A549 (cell line): ENCODE measurements around the gene NOP53. TPM values are rescaled to one million over a fixed set of nuclear protein-coding genes. Genes with fewer than 3 reads are reported as not detected.

Experiments
- ATAC-seq, 2 experiments: fragments of 200-7000 bp in 1 of 2; fragments of >200 bp in 1 of 2; cut with Nextera tagmentation in 1 of 2; cut with Tn5 transposase in 1 of 2; 3 replicates each; pipeline versions ENCODE4 v1.8.0 to v1.9.1; 2018 to 2020; ENCODE audit warnings: mild to moderate bottlenecking in 1 of 2, moderate library complexity in 1 of 2
- CTCF ChIA-PET: fragments of 300-600 bp; sonication (Branson Sonifier 250); formaldehyde crosslinking; extraction: SDS; loops from one replicate; lab custom pipeline; 2021; ENCODE audit warnings: antibody characterized with exemption, inconsistent platforms; lab: Yijun Ruan, JAX
- POLR2A ChIA-PET: fragments of 350-600 bp; formaldehyde crosslinking; extraction: SDS; loops from one replicate; lab custom pipeline; 2021; ENCODE audit warnings: antibody characterized with exemption, inconsistent platforms; lab: Yijun Ruan, JAX
- DNase-seq, 2 experiments: peaks; one replicate each; pipeline versions ENCODE4 v3.0.0 to v3.0.0-alpha.2; 2011 to 2016; ENCODE audit warnings: low read depth in 1 of 2, low spot score in 1 of 2
- FAIRE-seq: peaks from 2 replicates; lab custom pipeline; 2011; peaks lifted over from hg19 to GRCh38; lab: Jason Lieb, UNC
- H3K27ac ChIP-seq, 2 experiments: fragments of >200 bp; sonication (Bioruptor Twin); formaldehyde crosslinking; 3 replicates each; pipeline ENCODE4 v1.5.1; 2016 to 2017
- H3K4me1 ChIP-seq: fragments of >200 bp; sonication (Bioruptor Twin); formaldehyde crosslinking; 3 replicates; pipeline ENCODE4 v1.6.1; 2016
- H3K4me2 ChIP-seq: fragments of >200 bp; sonication (Bioruptor Twin); formaldehyde crosslinking; 3 replicates; pipeline ENCODE4 v1.6.1; 2016
- H3K4me3 ChIP-seq: fragments of >200 bp; sonication (Bioruptor Twin); formaldehyde crosslinking; 3 replicates; pipeline ENCODE4 v1.5.1; 2016
- H3K9me3 ChIP-seq: fragments of >200 bp; sonication (Bioruptor Twin); formaldehyde crosslinking; 3 replicates; pipeline ENCODE4 v1.6.1; 2016
- CBX2 ChIP-seq: fragments of 200-600 bp; sonication (generic); IDR thresholded peaks from 2 replicates; pipeline ENCODE4 v1.6.1; 2016; ENCODE audit warnings: low read depth, mild to moderate bottlenecking, borderline replicate concordance
- CBX8 ChIP-seq: fragments of 200-600 bp; sonication (generic); IDR thresholded peaks from 2 replicates; pipeline ENCODE4 v1.6.1; 2016
- E2F6 ChIP-seq: IDR thresholded peaks from 2 replicates; pipeline ENCODE4 v1.6.1; 2012; ENCODE audit warnings: low read depth, borderline replicate concordance
- EP300 ChIP-seq, 2 experiments: fragments of >200 bp; sonication (Bioruptor Twin); formaldehyde crosslinking; IDR thresholded peaks; 2 replicates in 1 of 2; 3 replicates in 1 of 2; pipeline ENCODE4 v1.6.1; 2016 to 2017
- FOSB ChIP-seq: fragments of 250-450 bp; sonication (Bioruptor Pico); IDR thresholded peaks from 2 replicates; pipeline ENCODE4 v1.5.0; 2020; ENCODE audit warnings: mild to moderate bottlenecking, moderate library complexity
- GATA3 ChIP-seq: IDR thresholded peaks from 2 replicates; pipeline ENCODE4 v1.6.1; 2012; ENCODE audit warnings: borderline replicate concordance
- HEYL ChIP-seq: fragments of 250-450 bp; sonication (Bioruptor Pico); IDR thresholded peaks from 2 replicates; pipeline ENCODE4 v1.8.0; 2021; ENCODE audit warnings: mild to moderate bottlenecking, moderate library complexity
- HOXB13 ChIP-seq: fragments of 250-450 bp; sonication (Bioruptor Pico); IDR thresholded peaks from 2 replicates; pipeline ENCODE4 v1.5.0; 2020; ENCODE audit warnings: low read depth, mild to moderate bottlenecking, moderate library complexity
- JUN ChIP-seq, 2 experiments: fragments of >200 bp; sonication (Bioruptor Twin); formaldehyde crosslinking; IDR thresholded peaks; 2 replicates in 1 of 2; 3 replicates in 1 of 2; pipeline ENCODE4 v1.6.1; 2016 to 2017
- JUNB ChIP-seq: fragments of >200 bp; sonication (Bioruptor Twin); formaldehyde crosslinking; IDR thresholded peaks from 2 replicates; pipeline ENCODE4 v1.6.1; 2016
- KDM5A ChIP-seq: fragments of 200-600 bp; sonication (generic); IDR thresholded peaks from 2 replicates; pipeline ENCODE4 v1.6.1; 2016; ENCODE audit warnings: antibody characterized with exemption, mild to moderate bottlenecking
- MAFK ChIP-seq: fragments of 450-650 bp; IDR thresholded peaks from 2 replicates; pipeline ENCODE4 v1.6.1; 2014; ENCODE audit not compliant: partially characterized antibody
- MYC ChIP-seq: IDR thresholded peaks from 2 replicates; pipeline ENCODE4 v1.6.1; 2012; ENCODE audit warnings: mild to moderate bottlenecking, inconsistent platforms, low read length, improper control_type of control experiment, borderline replicate concordance
- PBX3 ChIP-seq: IDR thresholded peaks from 2 replicates; pipeline ENCODE4 v1.6.1; 2012
- POLR2A ChIP-seq: IDR thresholded peaks from 2 replicates; pipeline ENCODE4 v1.6.1; 2012; ENCODE audit warnings: mild to moderate bottlenecking, low read length
- POLR2AphosphoS2 ChIP-seq: conservative IDR thresholded peaks from 2 replicates; pipeline ENCODE4 v1.6.1; 2012; ENCODE audit warnings: low read length, improper control_type of control experiment, inconsistent platforms
- RAD21 ChIP-seq, 2 experiments: fragments of >200 bp in 1 of 2; sonication (Bioruptor Twin) in 1 of 2; formaldehyde crosslinking in 1 of 2; IDR thresholded peaks in 1 of 2; conservative IDR thresholded peaks in 1 of 2; 2 replicates in 1 of 2; 3 replicates in 1 of 2; pipeline ENCODE4 v1.6.1; 2012 to 2018; ENCODE audit warnings: inconsistent platforms in 1 of 2
- RARB ChIP-seq: fragments of 250-450 bp; sonication (Bioruptor Pico); IDR thresholded peaks from 2 replicates; pipeline ENCODE4 v1.8.0; 2021; ENCODE audit warnings: mild to moderate bottlenecking, moderate library complexity
- RCOR1 ChIP-seq: fragments of 150-350 bp; IDR thresholded peaks from 2 replicates; pipeline ENCODE4 v1.6.1; 2014; ENCODE audit warnings: antibody characterized with exemption, low read length, low read depth
- SMC3 ChIP-seq: fragments of >200 bp; sonication (Bioruptor Twin); formaldehyde crosslinking; IDR thresholded peaks from 3 replicates; pipeline ENCODE4 v1.6.1; 2018; ENCODE audit warnings: inconsistent platforms
- TFCP2L1 ChIP-seq: fragments of 250-450 bp; sonication (Bioruptor Pico); IDR thresholded peaks from 2 replicates; pipeline ENCODE4 v1.5.0; 2021; ENCODE audit warnings: mild to moderate bottlenecking
- USF2 ChIP-seq: fragments of 450-650 bp; IDR thresholded peaks from 2 replicates; pipeline ENCODE4 v1.6.1; 2014; ENCODE audit warnings: antibody characterized with exemption
- ZFP36 ChIP-seq: fragments of 450-650 bp; IDR thresholded peaks from 2 replicates; pipeline ENCODE4 v1.6.1; 2014; ENCODE audit warnings: borderline replicate concordance; ENCODE audit not compliant: partially characterized antibody
- ZNF302 ChIP-seq: fragments of 250-450 bp; sonication (Bioruptor Pico); IDR thresholded peaks from 2 replicates; pipeline ENCODE4 v1.9.0; 2021; ENCODE audit warnings: inconsistent platforms, mild to moderate bottlenecking, moderate library complexity
- WGBS: methylation state at CpG from one replicate; pipeline ENCODE4 v1.1.6; 2017; ENCODE audit errors: missing lambda C conversion rate; 5-methylcytosine and 5-hydroxymethylcytosine counted together
- polyA plus RNA-seq, 4 experiments: library from polyadenylated mRNA; depleted of rRNA in 3 of 4; stranded (reverse); fragments of >200 nt; fragmentation: RNase III in 1 of 4; extraction: RNeasy Plus Mini Kit Qiagen cat#74134 plus additional on column Dnase treatment in 1 of 4; gene quantifications; 2 replicates in 3 of 4; 3 replicates in 1 of 4; pipeline ENCODE4 v1.2.3, GENCODE V29; 2011 to 2017
- TF ChIP-seq, protein P1 (sequence below): IDR thresholded peaks from 2 replicates; pipeline ENCODE4 v1.6.1; 2012
- TF ChIP-seq, protein P2 (sequence below): fragments of 200-600 bp; sonication (generic); IDR thresholded peaks from 2 replicates; pipeline ENCODE4 v1.6.1; 2016; ENCODE audit warnings: antibody characterized with exemption, mild to moderate bottlenecking, moderate library complexity
- TF ChIP-seq, protein P3 (sequence below): fragments of >200 bp; sonication (Bioruptor Twin); formaldehyde crosslinking; IDR thresholded peaks from 3 replicates; pipeline ENCODE4 v1.5.1; 2016

NOP53 gene
- polyA plus RNA-seq, 2 of the 4 experiments (the other 2 are of a cell fraction): 135 to 182 TPM

DNA sequence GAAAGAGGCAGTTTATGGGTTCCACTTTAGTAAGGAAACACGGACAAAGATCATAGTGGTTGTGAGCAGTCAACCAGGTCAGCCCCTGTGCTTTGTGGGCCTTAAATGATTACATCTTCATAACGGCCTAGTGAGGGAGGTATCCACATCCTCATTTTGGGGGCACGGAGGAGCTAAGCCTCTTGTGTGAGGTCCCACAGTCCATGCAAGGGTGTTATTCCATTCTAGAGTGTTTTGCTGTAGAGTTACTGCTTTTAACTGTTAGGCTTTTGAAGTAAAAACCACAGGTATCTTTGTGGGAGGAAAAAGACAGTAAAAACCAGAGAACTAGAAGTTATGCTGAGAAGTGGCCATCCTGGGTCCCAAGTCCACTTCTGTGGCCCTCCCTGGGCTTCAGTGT is 4.0 kb downstream of the NOP53 start:
- no peak overlapping the region for H3K4me2 ChIP-seq

DNA sequence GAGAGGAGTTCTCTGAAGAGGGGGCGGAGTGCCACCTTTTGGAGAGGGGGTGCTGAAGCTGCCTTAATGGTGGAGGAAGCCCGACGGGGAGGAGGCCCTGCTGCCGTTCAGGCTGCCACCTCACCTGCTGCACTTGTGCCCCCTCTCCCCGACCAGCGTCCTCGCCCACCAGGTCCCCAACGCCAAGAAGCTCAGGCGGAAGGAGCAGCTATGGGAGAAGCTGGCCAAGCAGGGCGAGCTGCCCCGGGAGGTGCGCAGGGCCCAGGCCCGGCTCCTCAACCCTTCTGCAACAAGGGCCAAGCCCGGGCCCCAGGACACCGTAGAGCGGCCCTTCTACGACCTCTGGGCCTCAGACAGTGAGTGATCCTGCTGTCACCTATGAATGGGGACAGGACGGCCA is 5.4 kb downstream of the NOP53 start:
- FAIRE-seq: no peak
- TF ChIP-seq POLR2A (no peak), CBX2 (no peak), HEYL (no peak), FOSB (CRISPR knock-in tag) (no peak), MYC (no peak), EP300 (IDR thresholded peaks at IDR 0.05) (no peak), JUN (IDR thresholded peaks at IDR 0.05) (no peak), USF2 (no peak), ZNF302 (CRISPR knock-in tag) (no peak), TFCP2L1 (CRISPR knock-in tag) (no peak), CBX8 (no peak), HOXB13 (CRISPR knock-in tag) (no peak), E2F6 (no peak), SMC3 (no peak), KDM5A (no peak), RARB (CRISPR knock-in tag) (no peak), POLR2AphosphoS2 (no peak)
- TF ChIP-seq, protein P1, sequence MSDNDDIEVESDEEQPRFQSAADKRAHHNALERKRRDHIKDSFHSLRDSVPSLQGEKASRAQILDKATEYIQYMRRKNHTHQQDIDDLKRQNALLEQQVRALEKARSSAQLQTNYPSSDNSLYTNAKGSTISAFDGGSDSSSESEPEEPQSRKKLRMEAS: no peak
- TF ChIP-seq, protein P2, sequence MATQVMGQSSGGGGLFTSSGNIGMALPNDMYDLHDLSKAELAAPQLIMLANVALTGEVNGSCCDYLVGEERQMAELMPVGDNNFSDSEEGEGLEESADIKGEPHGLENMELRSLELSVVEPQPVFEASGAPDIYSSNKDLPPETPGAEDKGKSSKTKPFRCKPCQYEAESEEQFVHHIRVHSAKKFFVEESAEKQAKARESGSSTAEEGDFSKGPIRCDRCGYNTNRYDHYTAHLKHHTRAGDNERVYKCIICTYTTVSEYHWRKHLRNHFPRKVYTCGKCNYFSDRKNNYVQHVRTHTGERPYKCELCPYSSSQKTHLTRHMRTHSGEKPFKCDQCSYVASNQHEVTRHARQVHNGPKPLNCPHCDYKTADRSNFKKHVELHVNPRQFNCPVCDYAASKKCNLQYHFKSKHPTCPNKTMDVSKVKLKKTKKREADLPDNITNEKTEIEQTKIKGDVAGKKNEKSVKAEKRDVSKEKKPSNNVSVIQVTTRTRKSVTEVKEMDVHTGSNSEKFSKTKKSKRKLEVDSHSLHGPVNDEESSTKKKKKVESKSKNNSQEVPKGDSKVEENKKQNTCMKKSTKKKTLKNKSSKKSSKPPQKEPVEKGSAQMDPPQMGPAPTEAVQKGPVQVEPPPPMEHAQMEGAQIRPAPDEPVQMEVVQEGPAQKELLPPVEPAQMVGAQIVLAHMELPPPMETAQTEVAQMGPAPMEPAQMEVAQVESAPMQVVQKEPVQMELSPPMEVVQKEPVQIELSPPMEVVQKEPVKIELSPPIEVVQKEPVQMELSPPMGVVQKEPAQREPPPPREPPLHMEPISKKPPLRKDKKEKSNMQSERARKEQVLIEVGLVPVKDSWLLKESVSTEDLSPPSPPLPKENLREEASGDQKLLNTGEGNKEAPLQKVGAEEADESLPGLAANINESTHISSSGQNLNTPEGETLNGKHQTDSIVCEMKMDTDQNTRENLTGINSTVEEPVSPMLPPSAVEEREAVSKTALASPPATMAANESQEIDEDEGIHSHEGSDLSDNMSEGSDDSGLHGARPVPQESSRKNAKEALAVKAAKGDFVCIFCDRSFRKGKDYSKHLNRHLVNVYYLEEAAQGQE: no peak
- Histone ChIP-seq H3K9me3 (no peaks in the 10 kb centered on the region), H3K4me1 (peaks cover 10% of the 10 kb centered on the region), H3K4me3 (no peak overlapping the region), H3K4me2 (no peak overlapping the region), H3K27ac (no peak overlapping the region)
- ChIA-PET POLR2A (interaction anchor here (0.9 to 1.3 kb wide), 2 partner anchors 7 to 9 kb away, joined by 3 read pairs; no protein-coding TSS in a partner anchor), CTCF (interaction anchor here (1.2 to 42.0 kb wide), 6 partner anchors 7 to 323 kb away, joined by 3 to 1389 read pairs (median 6); partner anchors contain the start of gene EHD2)
- WGBS: 91% methylated on average over 16 of the region's 18 CpGs
- 0 out of 6 replicates have a peak, but pooled peaks of 1 of the 2 experiments have one; percentile 3 for ATAC-seq
- DNase-seq: no peak

More for the DNA sequence above, 4.0 kb downstream of the NOP53 start:
- no peaks in the 10 kb centered on the region for H3K9me3 ChIP-seq
- DNase-seq (no peak), FAIRE-seq (no peak), ATAC-seq (no peak)
- no peak for TF ChIP-seq CBX2
- TF ChIP-seq MAFK: no peak
- no peak for TF ChIP-seq GATA3
- TF ChIP-seq, protein P3, sequence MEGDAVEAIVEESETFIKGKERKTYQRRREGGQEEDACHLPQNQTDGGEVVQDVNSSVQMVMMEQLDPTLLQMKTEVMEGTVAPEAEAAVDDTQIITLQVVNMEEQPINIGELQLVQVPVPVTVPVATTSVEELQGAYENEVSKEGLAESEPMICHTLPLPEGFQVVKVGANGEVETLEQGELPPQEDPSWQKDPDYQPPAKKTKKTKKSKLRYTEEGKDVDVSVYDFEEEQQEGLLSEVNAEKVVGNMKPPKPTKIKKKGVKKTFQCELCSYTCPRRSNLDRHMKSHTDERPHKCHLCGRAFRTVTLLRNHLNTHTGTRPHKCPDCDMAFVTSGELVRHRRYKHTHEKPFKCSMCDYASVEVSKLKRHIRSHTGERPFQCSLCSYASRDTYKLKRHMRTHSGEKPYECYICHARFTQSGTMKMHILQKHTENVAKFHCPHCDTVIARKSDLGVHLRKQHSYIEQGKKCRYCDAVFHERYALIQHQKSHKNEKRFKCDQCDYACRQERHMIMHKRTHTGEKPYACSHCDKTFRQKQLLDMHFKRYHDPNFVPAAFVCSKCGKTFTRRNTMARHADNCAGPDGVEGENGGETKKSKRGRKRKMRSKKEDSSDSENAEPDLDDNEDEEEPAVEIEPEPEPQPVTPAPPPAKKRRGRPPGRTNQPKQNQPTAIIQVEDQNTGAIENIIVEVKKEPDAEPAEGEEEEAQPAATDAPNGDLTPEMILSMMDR: no peak
- TF ChIP-seq EP300 (IDR thresholded peaks at IDR 0.05): no peak
- TF ChIP-seq RCOR1: no peak
- no peak for TF ChIP-seq RAD21 (conservative IDR thresholded peaks at IDR 0.05 in 1 of 2, IDR thresholded peaks at IDR 0.05 in 1 of 2)
- TF ChIP-seq PBX3: no peak
- TF ChIP-seq JUNB: no peak
- no peak for TF ChIP-seq ZFP36
- H3K27ac ChIP-seq: no peak overlapping the region
- CTCF ChIA-PET: interaction anchor here (2.1 to 42.0 kb wide), 4 partner anchors 16 to 313 kb away, joined by 8 to 1389 read pairs (median 78); partner anchors contain the start of gene EHD2
- no peak overlapping the region for H3K4me3 ChIP-seq
- WGBS: 87% methylated on average over 3 of the region's 3 CpGs
- POLR2A ChIA-PET: no interaction called here
- peaks cover 17% of the 10 kb centered on the region for H3K4me1 ChIP-seq
